Glomerular visceral epithelial cell (primary cell): Measurements from ENCODE around the gene KLK4.
A peak's percentile ranks its signal among the peaks of the same experiment; 100 is the strongest.

Source experiments
- DNase-seq: peaks from one replicate; pipeline ENCODE4 v3.0.0-alpha.2; 2016; ENCODE audit errors: extremely low spot score

The KLK4 gene, protein sequence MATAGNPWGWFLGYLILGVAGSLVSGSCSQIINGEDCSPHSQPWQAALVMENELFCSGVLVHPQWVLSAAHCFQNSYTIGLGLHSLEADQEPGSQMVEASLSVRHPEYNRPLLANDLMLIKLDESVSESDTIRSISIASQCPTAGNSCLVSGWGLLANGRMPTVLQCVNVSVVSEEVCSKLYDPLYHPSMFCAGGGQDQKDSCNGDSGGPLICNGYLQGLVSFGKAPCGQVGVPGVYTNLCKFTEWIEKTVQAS

DNA sequence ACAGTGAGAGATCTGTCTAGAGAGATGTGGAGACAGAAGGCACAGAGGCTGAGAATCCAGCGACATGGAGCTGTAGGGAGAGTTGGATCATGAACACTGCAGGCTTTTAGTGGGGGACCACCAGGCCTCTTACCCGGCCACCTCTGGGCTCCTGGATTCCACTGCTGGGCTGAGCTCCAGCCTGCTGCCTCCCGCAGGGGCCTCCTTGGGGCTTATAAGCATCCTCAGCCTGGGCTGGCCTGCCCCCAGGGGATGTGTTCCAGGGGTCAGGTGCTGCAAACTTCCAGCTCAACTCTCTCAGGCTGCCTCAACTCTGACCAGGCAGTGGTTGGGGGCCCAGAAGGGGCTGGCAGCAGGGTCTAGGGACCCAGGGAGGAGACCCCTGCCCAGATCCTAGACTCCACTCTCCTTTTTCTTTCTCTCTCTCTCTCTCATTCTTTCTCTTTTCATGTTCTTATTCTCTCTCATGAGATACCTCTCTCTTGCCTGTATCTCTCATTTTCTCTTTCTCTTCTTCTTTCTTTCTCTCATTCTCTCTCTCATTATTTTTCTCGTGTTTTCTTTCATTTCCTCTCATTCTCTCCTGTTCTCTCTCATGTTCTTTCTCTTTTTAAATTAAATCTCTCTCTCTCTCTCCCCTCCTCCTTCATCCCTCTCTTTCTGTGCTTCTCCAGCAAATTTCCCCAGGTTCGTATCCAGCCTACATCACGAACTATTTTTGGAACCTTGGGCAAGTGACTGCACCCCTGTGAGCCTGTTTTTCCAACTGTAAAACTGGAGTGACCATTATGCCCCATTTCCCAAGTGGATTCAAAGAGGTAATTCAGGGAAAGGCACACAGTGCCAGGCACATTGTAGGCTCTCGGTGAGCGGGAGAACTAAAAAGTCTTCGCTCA lies at the start of gene KLK4:
TSS of gene KLK4 (minus strand) at position 190 of the 896 bp plus-strand sequence. CDS start 657 bp downstream, outside the sequence.
- DNase-seq = no peak

DNA sequence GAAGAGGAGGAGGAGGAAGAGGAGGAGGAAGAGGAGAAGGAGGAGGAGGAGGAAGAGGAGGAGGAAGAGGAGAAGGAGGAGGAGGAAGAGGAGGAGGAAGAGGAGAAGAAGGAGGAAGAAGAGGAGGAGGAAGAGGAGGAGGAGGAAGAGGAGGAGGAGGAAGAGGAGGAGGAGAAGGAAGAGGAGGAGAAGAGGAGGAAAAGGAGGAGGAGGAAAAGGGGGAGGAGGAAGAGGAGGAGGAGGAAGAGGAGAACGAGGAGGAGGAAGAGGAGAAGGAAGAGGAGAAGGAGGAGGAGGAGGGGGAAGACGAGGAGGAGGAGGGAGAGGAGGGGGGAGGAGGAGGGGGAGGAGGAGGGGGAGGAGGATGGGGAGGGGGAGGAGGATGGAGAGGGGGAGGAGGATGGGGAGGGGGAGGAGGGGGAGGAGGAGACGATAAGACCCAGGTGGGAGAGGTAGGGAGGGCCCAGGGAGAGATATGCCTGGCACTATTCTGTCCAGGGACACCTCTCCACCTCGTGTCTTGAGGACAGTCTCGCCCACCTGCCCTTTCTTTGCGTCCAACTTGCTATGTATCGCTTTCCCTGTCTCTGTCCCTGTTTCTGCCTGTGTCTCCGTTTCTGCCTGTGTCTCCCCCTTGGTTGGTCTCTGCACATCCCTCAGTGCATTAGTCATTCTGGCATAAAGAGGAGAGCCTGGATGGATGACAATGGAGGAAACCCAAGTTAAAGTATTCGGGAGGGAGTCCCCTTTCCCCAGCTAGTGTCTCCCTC lies 48.7 kb upstream of the KLK4 start:
- DNase-seq = no peak

DNA sequence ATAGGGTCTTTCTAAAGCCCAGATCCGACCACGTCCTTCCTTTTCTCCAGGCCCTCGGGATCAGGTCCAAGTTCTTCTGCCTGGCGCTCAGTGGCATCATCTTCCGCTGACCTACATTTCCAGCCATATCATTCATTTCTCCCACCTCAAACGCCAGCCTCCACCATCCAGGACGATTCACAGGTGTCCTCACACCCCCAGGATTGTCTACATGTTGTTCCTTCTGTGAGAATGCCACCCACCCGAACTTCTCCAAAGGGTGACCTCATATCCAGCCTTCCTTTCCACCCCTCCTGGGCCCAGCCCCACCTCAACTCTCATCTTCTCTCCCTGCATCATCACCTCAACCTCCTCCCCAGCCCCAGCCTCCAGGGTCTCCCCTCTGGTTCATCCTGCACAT lies 46.4 kb upstream of the KLK4 start:
- DNase-seq = no peak

DNA sequence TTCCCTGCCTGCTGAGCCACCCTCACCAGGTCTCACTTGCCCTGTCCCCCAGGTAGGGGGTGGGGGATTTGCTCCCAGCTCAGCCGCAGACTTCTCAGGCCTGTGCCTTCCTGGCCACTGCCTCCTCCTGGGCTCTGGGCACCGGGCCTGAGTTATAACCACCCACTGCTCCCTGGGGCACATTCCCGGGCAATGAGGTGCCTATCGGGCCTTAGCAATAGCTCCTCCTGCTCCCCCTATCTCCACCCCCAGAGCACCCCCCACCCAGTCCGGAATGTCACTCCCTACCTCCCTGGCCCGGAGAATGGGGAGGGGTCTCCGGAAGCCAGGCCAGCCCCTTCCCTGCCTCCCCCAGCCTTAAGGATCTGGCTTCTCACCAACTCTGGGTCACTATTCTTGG lies 41.7 kb upstream of the KLK4 start, which contains the start of gene KLK5:
TSS of gene KLK5 (minus strand) at position 129 of the 400 bp plus-strand sequence. CDS start 381 bp downstream, outside the sequence.
- DNase-seq = no peak

DNA sequence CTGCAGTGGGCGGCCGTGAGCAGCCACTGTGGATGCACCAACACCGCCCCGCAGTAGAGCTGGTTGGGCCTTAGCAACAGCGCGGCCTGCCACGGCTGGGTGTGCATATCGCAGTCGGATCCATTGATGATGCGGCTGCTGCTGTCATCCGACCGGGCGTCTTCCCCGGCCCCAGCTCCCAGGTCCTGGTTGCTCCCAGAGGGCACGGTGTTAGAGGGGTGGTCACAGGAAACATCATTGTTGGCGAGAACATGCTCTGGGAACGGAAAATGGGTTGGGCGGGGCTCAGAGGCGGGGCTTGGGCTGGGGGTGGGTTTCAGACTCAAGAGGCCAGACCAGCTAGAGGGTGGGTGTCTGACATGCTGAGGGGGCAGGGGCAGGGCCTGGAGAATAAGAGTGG lies 38.7 kb upstream of the KLK4 start:
- DNase-seq = no peak

DNA sequence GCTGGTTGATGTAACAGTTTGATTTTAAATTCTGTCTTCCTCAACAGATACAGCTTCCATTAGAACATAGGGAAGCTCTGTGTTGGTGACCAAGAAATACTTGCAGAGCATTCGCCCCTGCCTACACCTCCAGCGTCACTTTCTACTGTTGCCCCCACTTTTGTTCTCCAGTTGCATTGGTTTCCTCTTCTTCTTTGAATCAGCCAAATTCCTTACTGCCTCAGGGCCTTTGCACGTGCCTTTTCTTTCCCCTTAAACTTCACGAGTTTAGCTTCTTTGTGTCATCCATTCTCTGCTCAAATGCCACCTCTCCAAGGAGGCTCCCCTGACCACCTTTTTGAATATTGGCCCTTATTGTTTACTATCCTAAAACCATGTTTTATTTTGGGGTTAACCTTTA lies 35.9 kb upstream of the KLK4 start:
- no peak for DNase-seq

DNA sequence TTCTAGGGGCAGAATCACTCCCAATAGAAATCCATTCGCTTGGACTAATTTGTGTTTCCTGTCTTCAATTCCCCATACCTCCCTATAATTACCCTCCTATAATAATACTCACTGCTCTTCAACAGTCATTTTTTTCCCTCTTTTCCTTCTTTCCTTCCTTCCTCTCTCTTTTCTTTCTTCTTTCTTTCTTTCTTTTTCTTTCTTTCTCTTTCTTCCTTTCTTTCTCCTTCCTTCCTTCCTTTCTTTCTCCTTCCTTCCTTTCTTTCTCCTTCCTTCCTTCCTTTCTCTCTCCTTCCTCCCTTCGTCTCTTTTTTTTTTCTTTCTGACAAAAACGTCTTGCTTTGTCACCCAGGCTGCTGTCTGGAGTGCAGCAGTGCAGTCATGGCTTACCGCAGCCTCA lies 33.6 kb upstream of the KLK4 start:
- DNase-seq = no peak

DNA sequence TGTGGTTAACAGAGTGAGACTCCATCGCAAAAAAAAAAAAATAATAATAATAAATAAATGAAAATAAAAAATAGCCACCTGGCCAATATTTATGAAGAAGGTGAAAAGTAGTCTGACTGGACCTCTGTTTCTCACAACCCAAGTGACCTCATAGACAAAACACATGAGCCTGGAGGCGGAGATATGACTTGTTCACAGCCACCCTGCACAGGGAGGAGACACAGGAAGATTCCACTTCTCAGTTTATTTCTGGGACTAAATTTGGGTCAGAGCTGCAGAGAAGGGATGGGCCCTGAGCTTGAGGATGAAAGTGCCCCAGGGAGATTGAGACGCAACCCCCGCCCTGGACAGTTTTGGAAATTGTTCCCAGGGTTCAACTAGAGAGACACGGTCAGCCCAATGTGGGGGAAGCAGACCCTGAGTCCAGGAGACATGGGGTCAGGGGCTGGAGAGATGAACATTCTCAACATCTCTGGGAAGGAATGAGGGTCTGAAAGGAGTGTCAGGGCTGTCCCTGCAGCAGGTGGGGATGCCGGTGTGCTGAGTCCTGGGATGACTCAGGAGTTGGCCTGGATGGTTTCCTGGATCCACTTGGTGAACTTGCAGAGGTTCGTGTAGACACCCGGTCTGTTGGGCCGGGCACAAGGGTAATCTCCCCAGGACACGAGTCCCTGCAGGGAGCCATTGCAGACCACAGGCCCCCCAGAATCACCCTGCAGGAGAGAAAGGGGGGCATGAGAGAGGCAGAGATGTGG lies 32.1 kb upstream of the KLK4 start:
- DNase-seq = no peak

DNA sequence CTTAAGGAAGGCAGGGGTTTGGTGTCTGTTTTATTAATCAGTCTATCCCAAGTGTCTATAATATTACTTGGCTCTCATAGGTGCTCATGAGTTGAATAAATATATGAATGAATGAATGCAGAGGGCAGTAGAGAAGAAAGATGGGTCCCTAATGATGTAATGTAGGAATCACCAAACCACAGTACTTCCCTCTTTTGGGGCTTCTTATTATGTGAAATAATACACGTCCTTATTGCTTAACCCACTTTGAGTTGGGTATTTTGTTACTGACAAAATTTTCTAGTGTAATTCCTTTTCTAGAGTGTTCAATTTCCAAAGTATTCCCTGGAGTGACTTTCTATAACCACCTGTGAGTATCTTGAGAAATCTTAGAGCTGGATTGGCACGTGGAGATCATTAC lies 28.4 kb upstream of the KLK4 start:
- DNase-seq = no peak

DNA sequence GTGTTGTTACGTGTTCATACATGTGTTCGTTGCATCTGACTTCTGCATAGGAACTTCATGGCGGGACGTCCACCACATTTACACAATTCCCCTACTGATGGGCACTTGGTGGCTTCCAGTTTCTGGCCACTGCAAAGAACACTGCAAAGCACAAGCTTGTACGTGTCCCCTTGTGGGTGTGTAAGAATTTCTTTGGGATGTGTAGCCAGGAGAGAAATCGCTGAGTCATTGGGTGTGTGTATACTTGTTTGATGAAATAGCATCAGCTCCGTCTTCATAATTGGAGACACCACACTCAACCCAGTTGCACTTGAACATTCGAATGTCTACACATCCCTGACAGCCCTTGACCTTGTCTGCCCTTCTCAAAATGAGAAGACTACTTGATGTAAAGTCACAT lies 22.4 kb upstream of the KLK4 start:
- no peak for DNase-seq

DNA sequence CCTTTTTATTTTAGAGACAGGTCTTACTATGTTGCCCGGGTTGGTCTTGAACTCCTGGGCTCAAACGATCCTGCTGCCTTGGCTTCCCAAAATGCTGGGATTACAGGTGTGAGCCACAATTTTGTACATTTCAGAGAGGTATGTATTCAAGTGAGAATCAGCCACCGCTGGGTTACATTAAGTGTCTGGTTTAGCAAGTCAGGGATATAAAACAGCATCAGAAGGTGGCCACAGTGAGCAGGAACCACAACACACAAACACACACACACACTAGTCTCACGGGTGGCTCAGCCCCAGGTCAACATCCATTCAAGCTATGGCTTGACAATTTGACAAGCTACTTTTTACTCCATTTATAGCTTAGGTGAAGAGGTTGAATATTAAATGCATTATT lies 21.5 kb upstream of the KLK4 start:
- no peak for DNase-seq

DNA sequence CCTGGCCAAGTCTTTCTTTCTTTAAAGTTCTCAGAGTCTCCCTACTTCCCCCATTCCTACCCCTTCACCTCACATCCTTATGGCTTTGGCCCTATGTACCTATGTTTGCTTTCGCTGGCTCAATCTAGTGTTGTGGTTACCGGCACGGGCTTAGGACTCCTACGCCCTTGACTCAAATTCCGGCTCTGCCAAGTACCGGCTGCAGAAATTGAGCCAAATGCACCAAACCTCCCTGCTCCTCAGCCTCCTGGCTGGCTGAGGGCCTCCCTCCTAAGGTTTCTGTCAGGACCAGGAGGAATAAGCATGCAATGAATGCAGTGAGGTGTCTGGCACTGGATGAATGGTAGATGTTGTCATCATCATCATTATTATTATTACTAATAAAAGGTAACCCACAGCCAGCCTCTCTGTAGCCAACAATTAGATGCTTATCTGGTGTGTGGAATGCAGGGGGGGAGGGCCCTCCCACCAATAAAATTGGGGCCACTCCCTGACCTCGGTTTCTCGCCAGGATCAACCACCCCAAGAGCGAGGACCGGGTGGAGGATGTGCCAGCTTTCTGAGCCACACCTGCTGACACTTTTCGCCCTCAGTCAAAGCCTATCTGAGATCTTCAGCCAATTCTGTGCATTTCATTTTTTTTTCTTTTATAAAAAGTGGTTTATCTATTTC lies 21.0 kb upstream of the KLK4 start:
- no peak for DNase-seq

DNA sequence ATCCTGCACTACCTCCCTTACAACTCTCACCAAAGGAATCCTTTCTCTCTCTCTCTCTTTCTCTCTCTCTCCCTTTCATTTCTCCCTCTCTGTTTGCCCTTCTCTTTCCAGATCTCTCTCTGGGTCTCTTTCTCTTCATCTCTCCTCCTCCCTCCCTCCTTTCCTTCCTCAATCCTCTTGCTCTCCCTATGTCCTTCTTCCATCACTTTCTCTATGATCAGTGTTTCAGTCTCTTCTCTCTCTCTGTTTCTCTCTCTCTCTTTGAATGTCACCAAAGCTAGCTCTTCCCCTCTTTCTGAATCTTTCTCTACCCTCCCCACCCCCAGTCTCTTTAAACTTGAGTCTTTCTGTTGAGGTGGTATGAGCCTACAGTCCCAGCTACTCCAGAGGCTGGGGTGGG lies 19.8 kb upstream of the KLK4 start:
- DNase-seq = no peak

DNA sequence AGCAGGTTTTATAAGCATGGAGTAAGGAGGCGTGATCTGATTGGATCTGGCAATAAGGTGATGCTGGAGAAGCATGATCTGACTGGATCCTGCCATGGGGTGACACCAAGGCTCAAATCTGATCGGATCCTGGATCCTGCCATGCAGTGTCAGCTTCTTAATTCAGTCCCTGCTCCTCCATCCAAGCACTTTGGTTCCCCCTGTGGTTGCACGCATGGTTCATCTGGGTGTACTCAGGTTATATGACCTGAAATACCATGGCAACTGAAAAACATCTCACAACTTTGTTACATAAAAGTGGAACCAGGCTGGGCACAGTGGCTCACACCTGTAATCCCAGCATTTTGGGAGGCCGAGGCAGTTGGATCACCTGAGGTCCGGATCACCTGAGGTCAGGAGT lies 17.6 kb upstream of the KLK4 start:
- DNase-seq = no peak

DNA sequence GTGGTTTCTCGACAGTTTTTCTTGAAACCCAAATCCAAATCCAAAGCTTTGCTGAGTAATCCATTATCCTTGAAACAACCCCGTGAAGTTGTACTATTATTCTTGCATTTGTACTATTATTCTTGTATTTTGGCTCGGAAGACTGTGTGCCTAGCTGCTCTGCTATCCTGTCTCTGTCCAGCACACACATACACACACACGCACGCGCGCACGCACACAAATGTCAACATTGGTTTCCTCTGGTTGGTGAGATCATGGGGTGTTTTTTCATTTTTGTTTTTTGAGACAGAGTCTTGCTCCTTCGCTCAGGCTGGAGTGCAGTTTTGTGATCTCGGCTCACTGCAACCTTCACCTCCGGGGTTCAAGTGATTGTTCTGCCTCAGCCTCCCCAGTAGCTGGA lies 14.9 kb upstream of the KLK4 start:
- DNase-seq = no peak

DNA sequence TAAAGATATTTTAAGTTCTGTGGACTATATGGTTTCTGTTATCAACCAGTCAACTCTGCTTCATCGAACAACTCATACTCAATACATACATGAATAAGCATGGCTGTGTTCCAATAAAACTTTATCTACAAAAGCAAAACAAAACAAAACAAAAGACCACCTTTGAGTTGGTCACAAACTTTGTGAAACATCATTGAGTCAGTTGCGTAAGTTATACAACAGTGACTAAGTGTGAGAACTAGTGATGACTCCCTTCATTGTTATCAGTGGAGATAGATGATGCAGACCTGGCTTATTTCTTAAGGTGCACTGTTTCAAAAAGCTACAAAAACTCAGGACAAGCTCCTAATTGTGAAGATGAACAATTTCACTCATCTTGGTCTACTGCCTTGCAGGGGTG lies 14.5 kb upstream of the KLK4 start:
- no peak for DNase-seq

DNA sequence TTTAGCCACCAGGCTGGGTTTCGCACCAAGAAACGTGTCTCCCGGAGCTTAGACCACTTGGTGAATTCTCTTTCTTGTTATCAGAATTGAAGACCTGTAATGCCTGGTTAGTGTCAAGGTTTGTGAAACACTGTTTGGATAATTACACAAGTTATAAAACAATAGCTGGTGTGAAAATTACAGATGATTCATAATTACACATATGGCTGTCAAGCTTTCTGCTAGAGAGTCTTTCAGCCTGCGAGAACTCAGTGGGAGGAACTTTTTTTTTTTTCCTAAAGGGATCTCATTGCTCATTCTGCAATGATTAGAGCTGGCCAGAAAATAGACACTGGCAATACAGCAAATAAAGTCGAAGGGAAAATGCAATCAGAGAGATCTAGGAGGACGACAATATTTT lies 13.4 kb upstream of the KLK4 start:
- no peak for DNase-seq

DNA sequence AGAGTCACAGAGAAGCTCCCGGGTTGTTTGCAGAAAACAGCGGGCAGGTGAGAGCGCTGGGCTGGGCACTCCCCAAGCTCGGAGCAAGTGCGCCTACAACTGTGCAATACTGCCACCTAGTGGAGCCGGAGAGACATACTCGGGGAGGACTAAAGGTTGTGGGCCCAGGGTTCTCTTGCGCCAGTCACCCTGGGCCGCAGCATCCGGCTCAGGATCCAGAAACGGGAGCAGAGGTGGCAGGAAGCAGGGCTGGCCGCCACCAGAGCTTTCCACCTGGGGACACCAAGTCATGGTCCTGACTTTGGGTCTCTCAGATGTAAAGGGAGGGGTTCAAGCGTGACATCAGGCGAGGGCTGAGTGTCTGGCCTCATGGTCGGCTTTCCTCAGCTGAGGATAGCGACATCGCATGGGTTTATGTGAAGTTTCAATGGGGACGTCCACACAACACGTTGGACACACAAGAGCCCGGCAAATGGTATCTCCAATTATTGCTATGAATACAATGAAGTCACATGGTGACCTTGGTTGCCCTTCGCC lies 11.2 kb upstream of the KLK4 start:
- peak; percentile 86 for DNase-seq

DNA sequence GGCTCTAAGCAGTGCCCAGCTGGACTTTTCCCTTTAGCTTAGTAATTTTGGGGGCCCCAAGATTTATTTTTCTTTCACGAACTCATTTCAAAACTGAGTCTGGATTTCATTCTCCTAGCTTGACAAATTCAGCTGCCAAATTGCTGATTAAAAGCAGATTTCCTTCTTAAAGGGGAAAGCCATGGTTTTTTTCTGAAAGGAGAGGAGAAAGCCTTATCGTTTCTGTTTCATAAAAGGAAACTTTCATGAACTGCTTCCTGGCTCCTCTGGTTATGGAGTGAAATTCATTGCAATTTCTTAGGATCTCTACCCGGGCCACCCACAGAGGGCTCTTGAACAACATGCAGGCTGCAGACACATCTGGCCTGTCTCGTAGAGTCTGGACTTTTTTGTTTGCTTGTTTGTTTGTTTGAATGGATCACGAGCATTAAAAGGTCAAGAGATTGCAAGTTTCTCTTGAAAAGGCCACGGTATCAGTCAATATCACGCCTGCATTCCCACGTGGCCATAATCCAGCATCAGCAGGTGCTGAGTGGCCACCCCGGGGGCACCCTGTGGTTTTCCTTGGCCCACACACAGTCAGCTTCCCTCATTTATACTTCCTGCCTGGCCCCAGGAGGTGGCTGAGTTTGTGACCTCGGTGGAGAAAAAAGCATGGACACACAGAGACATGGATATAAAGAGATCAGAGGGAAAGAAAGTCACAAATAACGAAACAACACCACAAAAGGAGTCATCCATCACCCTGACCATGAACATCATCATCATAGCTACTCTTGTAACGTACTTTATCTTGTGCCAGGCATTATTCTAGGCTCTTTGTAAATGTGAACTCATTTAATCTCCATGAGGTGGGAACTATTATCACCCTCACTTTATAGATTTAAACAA lies 10.5 kb upstream of the KLK4 start:
- DNase-seq = peak; percentile 28

DNA sequence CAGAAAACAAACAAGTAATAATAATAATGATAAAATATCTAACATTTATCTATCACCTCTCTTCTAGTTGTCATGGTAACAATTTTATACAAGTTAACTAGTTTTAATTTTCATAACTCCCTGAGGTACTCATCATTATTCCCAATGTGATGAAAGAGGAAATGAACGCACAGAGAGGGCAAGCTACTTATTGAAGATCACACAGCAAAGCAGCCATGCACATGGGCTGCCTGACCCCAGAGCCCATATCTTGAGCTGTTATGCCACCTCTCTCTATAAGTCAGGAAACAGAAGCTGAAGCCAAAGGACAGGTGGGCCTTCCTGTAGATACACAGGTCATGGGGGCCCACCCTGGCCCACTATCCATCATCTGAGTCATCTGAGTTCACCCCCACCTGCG lies 4.9 kb upstream of the KLK4 start:
- no peak for DNase-seq
